Activated T-cell treated with anti-CD3 and anti-CD28 coated beads for 1 hour (primary cell): ENCODE data around the gene DIS3.
"Not testable (repeated sequence)": the region's sequence is repeated elsewhere in the genome, so short reads cannot be mapped to it uniquely, and the experiment has no call there.

Source experiments
- DNase-seq: peaks from one replicate; pipeline ENCODE4 v3.0.0-alpha.2; 2020; ENCODE audit warnings: low read depth

DIS3 gene

DNA sequence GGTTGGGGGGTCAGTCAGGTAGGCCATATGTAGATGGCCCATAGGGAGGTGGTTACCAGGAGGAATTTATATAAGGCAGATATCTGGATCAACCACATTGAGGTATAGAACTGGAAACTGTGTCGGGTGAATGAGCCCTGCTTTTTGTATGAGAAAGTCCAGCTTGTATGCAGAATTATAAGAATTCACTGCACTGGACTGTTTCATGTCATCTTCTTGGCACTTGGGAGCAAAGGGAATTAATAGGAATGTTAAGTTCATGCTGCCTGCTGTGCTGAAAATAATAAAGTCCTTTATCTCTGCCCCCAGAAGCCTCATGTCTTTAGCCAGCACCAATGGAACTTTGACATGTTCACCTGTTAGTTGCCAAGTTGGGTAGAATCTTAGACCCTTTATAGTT lies 41.7 kb downstream of the DIS3 start:
- no peak for DNase-seq

GRCh38 chr13:72737033-72737432 lies 44.7 kb downstream of the DIS3 start:
- no peak for DNase-seq

- no peak for DNase-seq
These were observed 53.5 kb downstream of the DIS3 start for GRCh38 chr13:72728290-72728605.

DNA sequence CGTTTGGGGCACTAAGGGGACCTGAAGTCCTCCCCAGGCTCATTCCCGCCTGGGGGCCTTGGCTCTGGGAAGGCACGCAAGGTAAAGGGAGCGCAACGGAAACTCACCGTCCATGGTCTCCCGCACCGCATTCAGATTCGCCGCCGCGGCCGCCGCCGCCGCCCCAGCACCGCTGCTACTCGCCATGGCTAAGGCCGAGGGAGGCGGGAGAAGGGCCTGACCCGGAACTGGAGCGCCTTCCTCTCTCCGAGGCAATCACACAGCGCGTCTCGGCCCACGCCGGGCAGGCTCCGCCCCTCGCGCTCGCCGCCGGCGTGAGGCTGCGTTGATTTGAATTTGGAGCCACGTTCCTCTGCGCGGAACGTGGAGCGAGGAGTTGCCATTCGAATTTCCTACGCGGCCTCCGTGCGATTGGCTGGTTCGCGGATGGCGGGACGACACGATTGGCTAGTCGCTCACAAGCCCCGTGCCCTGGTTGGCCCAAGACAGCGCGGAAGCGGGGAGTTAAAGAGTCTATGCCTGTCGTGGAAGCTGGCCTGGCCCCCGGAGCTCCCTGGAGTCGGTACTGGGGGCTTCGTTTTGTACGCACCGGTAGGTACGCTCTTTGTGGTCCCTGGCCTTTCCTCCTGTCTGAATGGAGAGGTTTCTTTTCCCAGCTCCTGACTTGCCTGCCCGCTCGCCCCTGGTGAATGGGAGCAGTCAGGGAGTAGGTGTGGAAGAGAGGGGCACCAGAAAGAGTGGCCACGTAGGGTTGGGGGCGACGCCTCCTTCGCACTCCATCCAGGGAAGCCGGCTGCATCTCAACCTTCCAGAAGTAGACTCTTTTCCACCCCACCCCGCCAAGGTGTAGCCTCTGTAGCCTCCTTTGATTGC lies 54.0 kb downstream of the DIS3 start, which contains the start of the genes BORA and MZT1:
TSS of gene BORA (plus strand) at position 507 of the 873 bp plus-strand sequence. CDS start 1,018 bp downstream, outside the sequence.
TSS of gene MZT1 (minus strand) at position 213 of the 873 bp plus-strand sequence. CDS start at position 186, 27 bp downstream.
- DNase-seq: peak; percentile 85

- peak; percentile 19 for DNase-seq
These were observed 54.8 kb downstream of the DIS3 start for GRCh38 chr13:72726726-72727416.

GRCh38 chr13:72726185-72726584 lies 55.5 kb downstream of the DIS3 start:
- DNase-seq: not testable (repeated sequence)

- no peak for DNase-seq
These were observed 64.9 kb downstream of the DIS3 start for GRCh38 chr13:72716776-72717175.
